Mesendoderm (in vitro differentiated cells): ENCODE data around the gene ATP8A2.

Experiments
- DNase-seq: peaks from one replicate; pipeline ENCODE4 v3.0.0; 2013
- H2AK5ac ChIP-seq: 2 replicates; pipeline ENCODE4 v1.6.1; 2013; ENCODE audit warnings: low read length, inconsistent platforms
- H2BK120ac ChIP-seq: 2 replicates; pipeline ENCODE4 v1.6.1; 2013; ENCODE audit warnings: low read depth, mild to moderate bottlenecking, low read length, moderate library complexity, mixed read lengths
- H2BK15ac ChIP-seq: replicated peaks from 2 replicates; pipeline ENCODE4 v1.6.1; 2013; ENCODE audit warnings: low read depth, mild to moderate bottlenecking, moderate library complexity
- H2BK5ac ChIP-seq: 2 replicates; pipeline ENCODE4 v1.6.1; 2013; ENCODE audit warnings: low read length, inconsistent platforms
- H3K18ac ChIP-seq: 2 replicates; pipeline ENCODE4 v1.6.1; 2013; ENCODE audit warnings: mild to moderate bottlenecking, low read length, mixed read lengths
- H3K23ac ChIP-seq: one replicate; pipeline ENCODE4 v1.6.1; 2013; ENCODE audit warnings: low read length
- H3K27ac ChIP-seq: 2 replicates; pipeline ENCODE4 v1.5.1; 2013; ENCODE audit warnings: low read depth, mild to moderate bottlenecking, inconsistent platforms, low read length, moderate library complexity
- H3K27me3 ChIP-seq: 2 replicates; pipeline ENCODE4 v1.6.1; 2013; ENCODE audit warnings: low read length, control low read depth, mild to moderate bottlenecking, inconsistent platforms; ENCODE audit not compliant: insufficient read depth, poor library complexity
- H3K36me3 ChIP-seq: 2 replicates; pipeline ENCODE4 v1.6.1; 2013; ENCODE audit warnings: low read length, inconsistent platforms; ENCODE audit not compliant: control insufficient read depth, insufficient read depth
- H3K4ac ChIP-seq: one replicate; pipeline ENCODE4 v1.6.1; 2013; ENCODE audit warnings: low read depth, mild to moderate bottlenecking, low read length, moderate library complexity
- H3K4me1 ChIP-seq: 2 replicates; pipeline ENCODE4 v1.6.1; 2013; ENCODE audit warnings: low read depth, low read length, inconsistent platforms; ENCODE audit not compliant: control insufficient read depth
- H3K4me2 ChIP-seq: 2 replicates; pipeline ENCODE4 v1.6.1; 2013; ENCODE audit warnings: low read length
- H3K4me3 ChIP-seq: 2 replicates; pipeline ENCODE4 v1.5.1; 2013; ENCODE audit warnings: mild to moderate bottlenecking, low read length
- H3K56ac ChIP-seq: one replicate; pipeline ENCODE4 v1.6.1; 2013; ENCODE audit warnings: low read length
- H3K79me1 ChIP-seq: 2 replicates; pipeline ENCODE4 v1.6.1; 2013; ENCODE audit warnings: low read length, inconsistent platforms
- H3K79me2 ChIP-seq: 2 replicates; pipeline ENCODE4 v1.6.1; 2013; ENCODE audit warnings: mild to moderate bottlenecking, low read length; ENCODE audit not compliant: control insufficient read depth, insufficient read depth
- H3K9ac ChIP-seq: 2 replicates; pipeline ENCODE4 v1.6.1; 2013; ENCODE audit warnings: low read length, inconsistent platforms
- H4K5ac ChIP-seq: one replicate; pipeline ENCODE4 v1.6.1; 2013; ENCODE audit warnings: low read length
- H4K8ac ChIP-seq: one replicate; pipeline ENCODE4 v1.6.1; 2013; ENCODE audit warnings: low read depth, mild to moderate bottlenecking, control low read depth, low read length, moderate library complexity
- WGBS: extraction: QIAGEN DNeasy Blood & Tissue Kit; methylation state at CpG from one replicate; pipeline ENCODE4 v1.1.7; 2013; ENCODE audit warnings: low lambda C conversion rate, missing lambda C conversion rate; ENCODE audit not compliant: insufficient coverage; ENCODE audit errors: extremely low coverage; 5-methylcytosine and 5-hydroxymethylcytosine counted together

Gene ATP8A2

GRCh38 chr13:25746131-25746530, 374.4 kb downstream of the ATP8A2 start:
- Histone ChIP-seq H4K8ac (no peak overlapping the region), H2BK15ac (no peak overlapping the region), H2AK5ac (no peak overlapping the region), H3K4ac (no peak overlapping the region), H3K27me3 (no peaks in the 10 kb centered on the region), H3K9ac (no peak overlapping the region), H3K56ac (no peak overlapping the region), H3K4me1 (no peaks in the 10 kb centered on the region), H3K36me3 (no peaks in the 10 kb centered on the region), H3K79me1 (no peaks in the 10 kb centered on the region), H3K4me2 (no peak overlapping the region), H2BK5ac (no peak overlapping the region), H3K23ac (no peak overlapping the region), H2BK120ac (no peak overlapping the region), H3K18ac (no peak overlapping the region), H3K27ac (no peak overlapping the region), H3K4me3 (no peak overlapping the region), H3K79me2 (no peaks in the 10 kb centered on the region), H4K5ac (no peak overlapping the region)
- no peak for DNase-seq
- WGBS = no CpG with 5 or more reads among the region's 3 CpGs

GRCh38 chr13:25752957-25753551, 381.3 kb downstream of the ATP8A2 start:
- H3K4me2 ChIP-seq = no peak overlapping the region

GRCh38 chr13:25753976-25754375, 382.2 kb downstream of the ATP8A2 start:
- Histone ChIP-seq H3K9ac (no peak overlapping the region), H3K18ac (no peak overlapping the region), H3K4me1 (no peaks in the 10 kb centered on the region), H3K4ac (no peak overlapping the region), H3K79me1 (no peaks in the 10 kb centered on the region), H2BK5ac (no peak overlapping the region), H3K23ac (no peak overlapping the region), H3K4me3 (no peak overlapping the region), H3K27me3 (no peaks in the 10 kb centered on the region), H3K27ac (no peak overlapping the region), H4K8ac (no peak overlapping the region), H2BK15ac (no peak overlapping the region), H3K36me3 (no peaks in the 10 kb centered on the region), H3K79me2 (no peaks in the 10 kb centered on the region), H3K4me2 (no peak overlapping the region), H2AK5ac (no peak overlapping the region), H3K56ac (no peak overlapping the region), H2BK120ac (no peak overlapping the region), H4K5ac (no peak overlapping the region)
- no CpG with 5 or more reads among the region's 7 CpGs for WGBS
- no peak for DNase-seq

More at GRCh38 chr13:25752957-25753551, 381.3 kb downstream of the ATP8A2 start:
- Histone ChIP-seq H4K8ac (no peak overlapping the region), H2BK120ac (no peak overlapping the region), H3K18ac (no peak overlapping the region), H2BK5ac (no peak overlapping the region), H3K4me3 (no peak overlapping the region), H4K5ac (no peak overlapping the region), H3K23ac (no peak overlapping the region), H3K4me1 (no peaks in the 10 kb centered on the region), H3K79me1 (no peaks in the 10 kb centered on the region), H3K79me2 (no peaks in the 10 kb centered on the region), H3K27ac (no peak overlapping the region), H3K4ac (no peak overlapping the region), H2AK5ac (no peak overlapping the region), H3K9ac (no peak overlapping the region), H3K27me3 (no peaks in the 10 kb centered on the region), H3K56ac (no peak overlapping the region), H2BK15ac (no peak overlapping the region), H3K36me3 (no peaks in the 10 kb centered on the region)
- no peak for DNase-seq
- no CpG with 5 or more reads among the region's 8 CpGs for WGBS

GRCh38 chr13:25756251-25756650, 384.5 kb downstream of the ATP8A2 start:
- H3K23ac ChIP-seq = no peak overlapping the region
- H3K56ac ChIP-seq = no peak overlapping the region
- no peaks in the 10 kb centered on the region for H3K27me3 ChIP-seq
- H3K9ac ChIP-seq = no peak overlapping the region
- no peak overlapping the region for H2BK5ac ChIP-seq
- no peaks in the 10 kb centered on the region for H3K4me1 ChIP-seq
- no peak overlapping the region for H3K18ac ChIP-seq
- no peak overlapping the region for H4K8ac ChIP-seq
- H3K36me3 ChIP-seq = no peaks in the 10 kb centered on the region
- DNase-seq = no peak
- H3K27ac ChIP-seq = no peak overlapping the region
- no peak overlapping the region for H2BK120ac ChIP-seq
- no peak overlapping the region for H2BK15ac ChIP-seq
- H3K4ac ChIP-seq = no peak overlapping the region
- H3K4me3 ChIP-seq = no peak overlapping the region
- no peaks in the 10 kb centered on the region for H3K79me1 ChIP-seq
- H2AK5ac ChIP-seq = no peak overlapping the region
- H4K5ac ChIP-seq = no peak overlapping the region
- H3K79me2 ChIP-seq = no peaks in the 10 kb centered on the region
- H3K4me2 ChIP-seq = no peak overlapping the region
- WGBS = no CpG with 5 or more reads among the region's 5 CpGs

GRCh38 chr13:25756912-25757311, 385.1 kb downstream of the ATP8A2 start:
- Histone ChIP-seq H3K4me1 (no peaks in the 10 kb centered on the region), H3K79me1 (no peaks in the 10 kb centered on the region), H3K4me3 (no peak overlapping the region), H3K56ac (no peak overlapping the region), H2BK15ac (no peak overlapping the region), H2BK120ac (no peak overlapping the region), H3K9ac (no peak overlapping the region), H2BK5ac (no peak overlapping the region), H3K27ac (no peak overlapping the region), H3K23ac (no peak overlapping the region), H3K4ac (no peak overlapping the region), H4K5ac (no peak overlapping the region), H3K36me3 (no peaks in the 10 kb centered on the region), H3K18ac (no peak overlapping the region), H3K27me3 (no peaks in the 10 kb centered on the region), H4K8ac (no peak overlapping the region), H2AK5ac (no peak overlapping the region), H3K4me2 (no peak overlapping the region), H3K79me2 (no peaks in the 10 kb centered on the region)
- peak; percentile 57 for DNase-seq
- WGBS = no CpG with 5 or more reads among the region's 8 CpGs

GRCh38 chr13:25761041-25761440, 389.3 kb downstream of the ATP8A2 start:
- H2BK120ac ChIP-seq = no peak overlapping the region
- no peak overlapping the region for H3K23ac ChIP-seq
- no peak overlapping the region for H2BK5ac ChIP-seq
- H2AK5ac ChIP-seq = no peak overlapping the region
- no peak overlapping the region for H3K56ac ChIP-seq
- H3K79me1 ChIP-seq = no peaks in the 10 kb centered on the region
- no peak overlapping the region for H3K27ac ChIP-seq
- no peak overlapping the region for H4K5ac ChIP-seq
- no peaks in the 10 kb centered on the region for H3K79me2 ChIP-seq
- no peak overlapping the region for H3K18ac ChIP-seq
- H3K36me3 ChIP-seq = no peaks in the 10 kb centered on the region
- no peaks in the 10 kb centered on the region for H3K4me1 ChIP-seq
- H2BK15ac ChIP-seq = no peak overlapping the region
- no peak overlapping the region for H4K8ac ChIP-seq
- WGBS = no CpG with 5 or more reads among the region's 3 CpGs
- H3K27me3 ChIP-seq = no peaks in the 10 kb centered on the region
- H3K9ac ChIP-seq = no peak overlapping the region
- H3K4me2 ChIP-seq = no peak overlapping the region
- DNase-seq = no peak
- H3K4me3 ChIP-seq = no peak overlapping the region
- H3K4ac ChIP-seq = no peak overlapping the region
